GM12878 (cell line): ENCODE results near the gene FAM9A. TPM values are rescaled to one million over a fixed set of nuclear protein-coding genes. Genes with fewer than 3 reads are reported as not detected.
"Not testable (repeated sequence)": the region's sequence is repeated elsewhere in the genome, so short reads cannot be mapped to it uniquely, and the experiment has no call there.

Experiments used
- ATAC-seq: fragments of 200-7000 bp; cut with Tn5 transposase; 3 replicates; pipeline ENCODE4 v1.9.1; 2020; ENCODE audit warnings: mild to moderate bottlenecking, moderate library complexity
- BruUV-seq: library from RNA; stranded (reverse); fragments of 400-500 nt; replicated peaks from 2 replicates; lab custom pipeline; 2021; lab: Mats Ljungman, UMichigan
- CTCF ChIA-PET: fragments of 300-600 bp; sonication (Branson Sonifier 250); formaldehyde crosslinking; extraction: SDS; loops from one replicate; lab custom pipeline; 2021; ENCODE audit warnings: inconsistent platforms; lab: Yijun Ruan, JAX
- POLR2A ChIA-PET: fragments of 350-600 bp; formaldehyde crosslinking; extraction: SDS; loops from one replicate; lab custom pipeline; 2021; ENCODE audit warnings: inconsistent platforms; lab: Charles Lee
- RAD21 ChIA-PET: fragments of 300-600 bp; sonication (Branson Sonifier 250); formaldehyde crosslinking; loops from one replicate; lab custom pipeline; 2023; ENCODE audit warnings: antibody characterized with exemption; ENCODE audit not compliant: unreplicated experiment; lab: Charles Lee
- SMC1A ChIA-PET: fragments of 300-600 bp; sonication (Branson Sonifier 250); formaldehyde crosslinking; loops from one replicate; lab custom pipeline; 2023; ENCODE audit not compliant: unreplicated experiment, uncharacterized antibody; lab: Charles Lee
- DNase-seq: peaks from one replicate; pipeline ENCODE4 v3.0.0-alpha.2; 2011; ENCODE audit warnings: low read depth, low spot score
- FAIRE-seq: peaks from 3 replicates; lab custom pipeline; 2011; peaks lifted over from hg19 to GRCh38; lab: Jason Lieb, UNC
- H2AFZ ChIP-seq: 2 replicates; pipeline ENCODE4 v1.6.0; 2011; ENCODE audit warnings: low read depth, low read length, control low read depth; ENCODE audit not compliant: control insufficient read depth
- H3K27ac ChIP-seq: 2 replicates; pipeline ENCODE4 v1.5.1; 2011; ENCODE audit warnings: control low read depth; ENCODE audit not compliant: control insufficient read depth, insufficient read depth
- H3K27me3 ChIP-seq, 2 experiments: replicated peaks in 1 of 2; 2 replicates each; pipeline versions ENCODE4 v1.6.0 to v1.6.1; 2011; ENCODE audit warnings: low read length in 1 of 2; ENCODE audit not compliant: control insufficient read depth in 2 of 2, insufficient read depth in 2 of 2
- H3K36me3 ChIP-seq, 2 experiments: 2 replicates each; pipeline ENCODE4 v1.5.1; 2011; ENCODE audit warnings: low read length in 1 of 2; ENCODE audit not compliant: control insufficient read depth in 2 of 2, insufficient read depth in 2 of 2
- H3K4me1 ChIP-seq: 2 replicates; pipeline ENCODE4 v1.6.1; 2011; ENCODE audit warnings: mild to moderate bottlenecking, low read length, moderate library complexity, mixed read lengths; ENCODE audit not compliant: control insufficient read depth, insufficient read depth
- H3K4me2 ChIP-seq: 2 replicates; pipeline ENCODE4 v1.6.0; 2011; ENCODE audit warnings: control low read depth; ENCODE audit not compliant: control insufficient read depth, insufficient read depth
- H3K4me3 ChIP-seq: fragments of 200-600 bp; sonication (generic); 2 replicates; pipeline ENCODE4 v1.5.1; 2016
- H3K79me2 ChIP-seq: 2 replicates; pipeline ENCODE4 v1.6.0; 2011; ENCODE audit warnings: low read length; ENCODE audit not compliant: control insufficient read depth, insufficient read depth
- H3K9ac ChIP-seq: 2 replicates; pipeline ENCODE4 v1.8.0; 2011; ENCODE audit warnings: low read length, control low read depth, mixed read lengths; ENCODE audit not compliant: control insufficient read depth, insufficient read depth
- H3K9me3 ChIP-seq: replicated peaks from 3 replicates; pipeline ENCODE4 v1.5.1; 2011; ENCODE audit warnings: mild to moderate bottlenecking, low read length; ENCODE audit not compliant: control insufficient read depth, insufficient read depth
- H4K20me1 ChIP-seq: 2 replicates; pipeline ENCODE4 v1.6.0; 2011; ENCODE audit not compliant: control insufficient read depth, insufficient read depth
- TARDBP ChIP-seq: IDR thresholded peaks from 2 replicates; pipeline ENCODE4 v1.6.1; 2016; ENCODE audit warnings: borderline replicate concordance
- WGBS: methylation state at CpG from one replicate; pipeline ENCODE4 v1.1.6; 2016; ENCODE audit warnings: low lambda C conversion rate; ENCODE audit not compliant: insufficient replicate concordance, insufficient coverage; ENCODE audit errors: missing lambda C conversion rate; 5-methylcytosine and 5-hydroxymethylcytosine counted together
- in situ Hi-C: fragments of 300-500 bp; cut with MboI; formaldehyde crosslinking; loops from 9 replicates; pipeline ENCODE4 v1.14.3; 2018; ENCODE audit warnings: mixed read lengths
- intact Hi-C: fragments of 100-400 bp; cut with micrococcal nuclease; formaldehyde crosslinking; loops from one replicate; pipeline ENCODE4 v1.14.2; 2022; ENCODE audit not compliant: unreplicated experiment
- polyA plus RNA-seq, 11 experiments: library from polyadenylated mRNA; depleted of rRNA in 4 of 11; unstranded in 6 of 11; stranded (reverse) in 5 of 11; fragments of >200 nt; fragmentation: Nextera tagmentation in 4 of 11; fragmentation: Illumina TruSeq in 1 of 11; extraction: Ambion mirVana in 4 of 11; extraction: Trizol in 1 of 11; gene quantifications; 1 replicate in 1 of 11; 2 replicates in 10 of 11; pipeline versions ENCODE4 v1.2.1 to v1.2.3, GENCODE V29; 2011 to 2016; ENCODE audit warnings: inconsistent platforms in 2 of 11, missing spikeins in 2 of 11, low read depth in 1 of 11
- total RNA-seq, 4 experiments: library from RNA; depleted of rRNA in 3 of 4; stranded (reverse); fragments of >200 nt in 3 of 4; fragmentation: Illumina TruSeq in 1 of 4; extraction: Trizol in 1 of 4; gene quantifications; 2 replicates each; pipeline versions ENCODE4 v1.2.1 to v1.2.3, GENCODE V29; 2013 to 2021
- TF ChIP-seq, protein P1 (sequence below): fragments of 450-650 bp; IDR thresholded peaks from 2 replicates; pipeline ENCODE4 v1.6.1; 2017; ENCODE audit warnings: antibody characterized with exemption, mild to moderate bottlenecking, moderate library complexity

Gene FAM9A
- total and polyA plus RNA-seq, 10 of the 15 experiments (the other 5 are each of a cell fraction or from before 2014, with no cell fraction given), result not detected

DNA sequence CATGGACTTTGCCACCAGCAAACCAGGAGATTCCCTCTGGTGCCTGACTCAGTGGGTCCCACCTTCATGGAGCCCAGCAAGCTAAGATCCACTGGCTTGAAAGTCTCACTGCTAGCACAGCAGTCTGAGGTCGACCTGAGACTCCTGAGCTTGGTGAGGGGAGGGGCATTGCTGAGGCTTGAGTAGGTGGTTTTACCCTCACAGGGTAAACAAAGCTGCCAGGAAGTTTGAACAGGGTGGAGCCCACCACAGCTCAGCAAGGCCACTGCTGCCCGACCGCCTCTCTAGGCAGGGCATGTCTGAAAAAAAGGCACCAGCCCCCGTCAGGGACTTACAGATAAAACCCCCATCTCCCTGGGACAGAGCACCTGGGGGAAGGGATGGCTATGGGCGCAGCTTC lies 28.1 kb downstream of the FAM9A start:
- no peak overlapping the region for H3K4me3 ChIP-seq
- no peak overlapping the region for H3K27ac ChIP-seq
- no peak overlapping the region for H3K4me2 ChIP-seq
- CTCF ChIA-PET, result no interaction called here
- intact Hi-C loops, result no loop called here
- in situ Hi-C loops, result no loop called here
- H3K9me3 ChIP-seq, result no peaks in the 10 kb centered on the region
- no peaks in the 10 kb centered on the region for H3K79me2 ChIP-seq
- no peak for DNase-seq
- H2AFZ ChIP-seq, result no peak overlapping the region
- TF ChIP-seq TARDBP, result no peak
- ATAC-seq, result no peak
- no peaks in the 10 kb centered on the region for H3K4me1 ChIP-seq
- H3K36me3 ChIP-seq, result no peaks in the 10 kb centered on the region
- H3K27me3 ChIP-seq, result no peaks in the 10 kb centered on the region
- 0% methylated on average over 4 of the region's 5 CpGs for WGBS
- FAIRE-seq, result no peak
- H3K9ac ChIP-seq, result no peak overlapping the region
- POLR2A ChIA-PET, result no interaction called here
- no TSS peak for BruUV-seq
- RAD21 ChIA-PET, result no interaction called here
- SMC1A ChIA-PET, result no interaction called here
- no peaks in the 10 kb centered on the region for H4K20me1 ChIP-seq

DNA sequence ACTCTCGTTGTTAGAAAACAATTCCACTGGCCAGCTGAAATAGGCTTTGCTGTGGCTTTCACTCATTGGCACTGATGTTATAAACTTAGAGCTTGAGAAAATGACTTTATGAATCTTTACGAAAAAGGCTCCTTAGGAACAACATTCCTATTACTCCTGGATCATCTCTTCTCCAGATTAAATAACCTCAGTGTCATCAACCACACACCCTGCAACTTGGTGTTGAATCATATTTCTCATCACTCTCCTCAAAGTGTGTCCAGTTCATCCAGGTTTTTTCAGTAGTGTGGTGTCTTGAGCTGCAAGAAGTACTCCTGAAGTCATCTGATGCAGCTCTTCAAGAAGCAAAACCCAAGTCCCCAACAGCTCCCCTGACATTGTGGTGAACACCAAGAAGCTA lies 41.2 kb downstream of the FAM9A start:
- TF ChIP-seq, protein P1, sequence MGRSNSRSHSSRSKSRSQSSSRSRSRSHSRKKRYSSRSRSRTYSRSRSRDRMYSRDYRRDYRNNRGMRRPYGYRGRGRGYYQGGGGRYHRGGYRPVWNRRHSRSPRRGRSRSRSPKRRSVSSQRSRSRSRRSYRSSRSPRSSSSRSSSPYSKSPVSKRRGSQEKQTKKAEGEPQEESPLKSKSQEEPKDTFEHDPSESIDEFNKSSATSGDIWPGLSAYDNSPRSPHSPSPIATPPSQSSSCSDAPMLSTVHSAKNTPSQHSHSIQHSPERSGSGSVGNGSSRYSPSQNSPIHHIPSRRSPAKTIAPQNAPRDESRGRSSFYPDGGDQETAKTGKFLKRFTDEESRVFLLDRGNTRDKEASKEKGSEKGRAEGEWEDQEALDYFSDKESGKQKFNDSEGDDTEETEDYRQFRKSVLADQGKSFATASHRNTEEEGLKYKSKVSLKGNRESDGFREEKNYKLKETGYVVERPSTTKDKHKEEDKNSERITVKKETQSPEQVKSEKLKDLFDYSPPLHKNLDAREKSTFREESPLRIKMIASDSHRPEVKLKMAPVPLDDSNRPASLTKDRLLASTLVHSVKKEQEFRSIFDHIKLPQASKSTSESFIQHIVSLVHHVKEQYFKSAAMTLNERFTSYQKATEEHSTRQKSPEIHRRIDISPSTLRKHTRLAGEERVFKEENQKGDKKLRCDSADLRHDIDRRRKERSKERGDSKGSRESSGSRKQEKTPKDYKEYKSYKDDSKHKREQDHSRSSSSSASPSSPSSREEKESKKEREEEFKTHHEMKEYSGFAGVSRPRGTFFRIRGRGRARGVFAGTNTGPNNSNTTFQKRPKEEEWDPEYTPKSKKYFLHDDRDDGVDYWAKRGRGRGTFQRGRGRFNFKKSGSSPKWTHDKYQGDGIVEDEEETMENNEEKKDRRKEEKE, result no peak
- Histone ChIP-seq H3K4me2 (no peak overlapping the region), H3K4me1 (no peaks in the 10 kb centered on the region), H3K27ac (no peak overlapping the region), H3K4me3 (no peak overlapping the region), H3K9ac (no peak overlapping the region), H3K27me3 (no peaks in the 10 kb centered on the region), H4K20me1 (no peaks in the 10 kb centered on the region), H2AFZ (no peak overlapping the region), H3K36me3 (no peaks in the 10 kb centered on the region), H3K79me2 (no peaks in the 10 kb centered on the region), H3K9me3 (no peaks in the 10 kb centered on the region)
- DNase-seq (no peak), ATAC-seq (no peak), FAIRE-seq (no peak)
- SMC1A ChIA-PET, result no interaction called here
- intact Hi-C loops (no loop called here), in situ Hi-C loops (no loop called here)
- RAD21 ChIA-PET, result no interaction called here
- 0% methylated on average over 2 of the region's 2 CpGs for WGBS
- POLR2A ChIA-PET, result no interaction called here
- no TSS peak for BruUV-seq
- CTCF ChIA-PET, result no interaction called here

DNA sequence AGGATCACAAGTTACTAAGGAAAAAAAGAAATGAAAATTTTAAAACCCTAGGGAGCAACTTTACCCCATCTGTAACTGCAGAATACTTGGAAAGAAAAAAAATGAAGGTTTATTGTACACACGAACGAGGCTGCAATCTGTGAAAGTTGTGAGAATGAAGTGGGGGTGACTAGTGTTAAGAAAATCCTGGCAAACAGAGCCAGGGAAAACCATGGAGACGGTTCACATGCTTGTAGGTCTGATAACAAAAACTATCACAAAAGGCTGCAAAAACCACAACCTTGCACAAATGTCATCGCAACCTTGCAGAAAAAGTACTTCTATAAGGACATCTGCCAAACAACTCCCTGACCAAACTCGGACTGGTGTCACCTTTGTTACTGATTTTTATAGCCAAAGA lies 42.5 kb downstream of the FAM9A start:
- SMC1A ChIA-PET, result not testable (repeated sequence)

More for the DNA sequence above, 42.5 kb downstream of the FAM9A start:
- 44% methylated on average over 5 of the region's 5 CpGs for WGBS
- H3K4me3 ChIP-seq, FAIRE-seq, BruUV-seq, H2AFZ ChIP-seq, CTCF ChIA-PET, H3K27me3 ChIP-seq, H3K27ac ChIP-seq, H3K9ac ChIP-seq, H3K4me1 ChIP-seq, H3K36me3 ChIP-seq, in situ Hi-C loops, H3K9me3 ChIP-seq, DNase-seq, H4K20me1 ChIP-seq, H3K79me2 ChIP-seq, RAD21 ChIA-PET, H3K4me2 ChIP-seq, intact Hi-C loops, POLR2A ChIA-PET, ATAC-seq: not testable (repeated sequence)
